Colonic mucosa (tissue), 4 donors: ENCODE results near the gene PLEKHM1. TPM values are rescaled to one million over a fixed set of nuclear protein-coding genes. Genes with fewer than 3 reads are reported as not detected.

Experiments
- DNase-seq: peaks from one replicate; pipeline ENCODE4 v3.0.0-alpha.2; 2020
- H3K27ac ChIP-seq: fragments of 200-600 bp; one replicate; pipeline ENCODE4 v1.8.0; 2021
- H3K27me3 ChIP-seq: fragments of 200-600 bp; one replicate; pipeline ENCODE4 v1.8.0; 2021
- H3K36me3 ChIP-seq: fragments of 200-600 bp; one replicate; pipeline ENCODE4 v1.8.0; 2021
- H3K4me1 ChIP-seq: fragments of 200-600 bp; one replicate; pipeline ENCODE4 v1.8.0; 2021; ENCODE audit warnings: mild to moderate bottlenecking
- H3K4me3 ChIP-seq: fragments of 200-600 bp; one replicate; pipeline ENCODE4 v1.8.0; 2021
- H3K9ac ChIP-seq, 2 donors: one replicate each; pipeline ENCODE4 v1.7.0; 2013; ENCODE audit warnings: control low read depth in 2 of 2, low read depth in 2 of 2, low read length in 2 of 2
- H3K9me3 ChIP-seq: fragments of 200-600 bp; one replicate; pipeline ENCODE4 v1.8.0; 2021
- CTCF ChIP-seq: fragments of 200-600 bp; IDR thresholded peaks from one replicate; pipeline ENCODE4 v1.8.0; 2022; ENCODE audit warnings: antibody characterized with exemption, mild to moderate bottlenecking
- intact Hi-C: fragments of 100-400 bp; cut with DNase I; formaldehyde crosslinking; loops from one replicate; pipeline ENCODE4 v1.14.1; 2022
- total RNA-seq, 2 donors: library from RNA; stranded (reverse); fragmentation: NEBNext Ultra II Directional in 1 of 2; extraction: Animal tissue kit (Norgen Biotek cat#: 25700) in 1 of 2; gene quantifications; one replicate each; pipeline ENCODE4 v1.2.1, GENCODE V29; 2021
- donor health status: healthy.
- donor health status: DM: no; HTN: no; CAD: no.
- donor health status: DM: no; HTN: no; CAD: no.

The PLEKHM1 gene
- total RNA-seq, 2 donors from 2014 or later = 50.7 to 61.3 TPM

- H3K36me3 ChIP-seq = no peaks in the 10 kb centered on the region
- peaks cover 16% of the 10 kb centered on the region for H3K4me1 ChIP-seq
- H3K4me3 ChIP-seq = no peak overlapping the region
- intact Hi-C loops = no loop called here
- H3K27ac ChIP-seq = peak overlapping the region; percentile 61
- no peaks in the 10 kb centered on the region for H3K9me3 ChIP-seq
- H3K9ac ChIP-seq = no peak overlapping the region
- no peak for DNase-seq
- no peaks in the 10 kb centered on the region for H3K27me3 ChIP-seq
- TF ChIP-seq CTCF = no peak
Measured at GRCh38 chr17:45429339-45430005, 61.0 kb downstream of the PLEKHM1 start.

GRCh38 chr17:45428931-45429338 is 61.6 kb downstream of the PLEKHM1 start:
- intact Hi-C loops = no loop called here
- H3K4me3 ChIP-seq = no peak overlapping the region
- no peaks in the 10 kb centered on the region for H3K36me3 ChIP-seq
- peaks cover 16% of the 10 kb centered on the region for H3K4me1 ChIP-seq
- peak overlapping the region; percentile 61 for H3K27ac ChIP-seq
- no peak for TF ChIP-seq CTCF
- H3K9ac ChIP-seq = peak overlapping the region in 1 of 2 donors; percentile 61
- no peaks in the 10 kb centered on the region for H3K27me3 ChIP-seq
- no peak for DNase-seq
- H3K9me3 ChIP-seq = no peaks in the 10 kb centered on the region

GRCh38 chr17:45428050-45428617 is 62.4 kb downstream of the PLEKHM1 start:
- Histone ChIP-seq H3K27ac (peak overlapping the region; percentile 61), H3K4me1 (peaks cover 16% of the 10 kb centered on the region), H3K9me3 (no peaks in the 10 kb centered on the region), H3K27me3 (no peaks in the 10 kb centered on the region), H3K36me3 (no peaks in the 10 kb centered on the region), H3K4me3 (peak overlapping the region; percentile 6), H3K9ac (peak overlapping the region in 1 of 2 donors; percentile 61)
- intact Hi-C loops = no loop called here
- peak; percentile 81 for DNase-seq
- TF ChIP-seq CTCF = peak; percentile 100

GRCh38 chr17:45427181-45427835 is 63.2 kb downstream of the PLEKHM1 start:
- Histone ChIP-seq H3K4me3 (no peak overlapping the region), H3K27ac (no peak overlapping the region), H3K4me1 (peaks cover 16% of the 10 kb centered on the region), H3K27me3 (no peaks in the 10 kb centered on the region), H3K9ac (no peak overlapping the region), H3K9me3 (no peaks in the 10 kb centered on the region), H3K36me3 (no peaks in the 10 kb centered on the region)
- DNase-seq = no peak
- no peak for TF ChIP-seq CTCF
- intact Hi-C loops = no loop called here

- no peak overlapping the region for H3K27ac ChIP-seq
- intact Hi-C loops = no loop called here
- H3K9me3 ChIP-seq = no peaks in the 10 kb centered on the region
- H3K27me3 ChIP-seq = no peaks in the 10 kb centered on the region
- no peak for DNase-seq
- no peak for TF ChIP-seq CTCF
- peaks cover 18% of the 10 kb centered on the region for H3K4me1 ChIP-seq
- peak overlapping the region; percentile 14 to 45 for H3K9ac ChIP-seq
- H3K4me3 ChIP-seq = no peak overlapping the region
- no peaks in the 10 kb centered on the region for H3K36me3 ChIP-seq
Measured at GRCh38 chr17:45426561-45426960, 64.0 kb downstream of the PLEKHM1 start.
